Fibroblast of lung (primary cell): ENCODE results near the gene RNF186. TPM values are rescaled to one million over a fixed set of nuclear protein-coding genes. Genes with fewer than 3 reads are reported as not detected.
A peak's percentile ranks its signal among the peaks of the same experiment; 100 is the strongest.

Experiments used
- DNase-seq, 2 donors: peaks; one replicate each; pipeline versions ENCODE4 v3.0.0 to v3.0.0-alpha.2; 2010; ENCODE audit warnings: low read depth in 2 of 2
- H2AFZ ChIP-seq: 2 replicates; pipeline ENCODE4 v1.5.1; 2012; ENCODE audit warnings: low read length, control low read depth, inconsistent platforms
- H3K27ac ChIP-seq: 2 replicates; pipeline ENCODE4 v1.5.1; 2011; ENCODE audit warnings: low read length, control low read depth; ENCODE audit not compliant: insufficient read depth
- H3K27me3 ChIP-seq: 2 replicates; pipeline ENCODE4 v1.5.1; 2011; ENCODE audit warnings: mild to moderate bottlenecking, low read length; ENCODE audit not compliant: control insufficient read depth, insufficient read depth
- H3K36me3 ChIP-seq: 2 replicates; pipeline ENCODE4 v1.5.1; 2011; ENCODE audit warnings: low read length; ENCODE audit not compliant: control insufficient read depth, insufficient read depth
- H3K4me1 ChIP-seq: 2 replicates; pipeline ENCODE4 v1.5.1; 2011; ENCODE audit warnings: low read length; ENCODE audit not compliant: control insufficient read depth, insufficient read depth; ENCODE audit errors: extremely low read depth
- H3K4me2 ChIP-seq: 2 replicates; pipeline ENCODE4 v1.5.1; 2011; ENCODE audit warnings: low read length, control low read depth; ENCODE audit not compliant: insufficient read depth; ENCODE audit errors: extremely low read depth
- H3K4me3 ChIP-seq, 4 experiments: fragments of 200-600 bp in 1 of 4; sonication (generic) in 1 of 4; replicated peaks in 1 of 4; 2 replicates each; pipeline ENCODE4 v1.5.1; 2011 to 2016; ENCODE audit warnings: low read length in 4 of 4, low read depth in 3 of 4, mild to moderate bottlenecking in 3 of 4, control low read depth in 2 of 4, inconsistent platforms in 1 of 4, mixed read lengths in 1 of 4; ENCODE audit not compliant: insufficient read depth in 1 of 4; ENCODE audit errors: control extremely low read depth in 1 of 4
- H3K79me2 ChIP-seq: 2 replicates; pipeline ENCODE4 v1.5.1; 2012; ENCODE audit warnings: mild to moderate bottlenecking, low read length, inconsistent platforms; ENCODE audit not compliant: control insufficient read depth, insufficient read depth
- H3K9ac ChIP-seq: 2 replicates; pipeline ENCODE4 v1.5.1; 2011; ENCODE audit warnings: mild to moderate bottlenecking, low read length, control low read depth; ENCODE audit not compliant: insufficient read depth
- H3K9me3 ChIP-seq: 2 replicates; pipeline ENCODE4 v1.5.1; 2012; ENCODE audit warnings: low read depth, low read length; ENCODE audit not compliant: control insufficient read depth, insufficient read depth
- H4K20me1 ChIP-seq: 2 replicates; pipeline ENCODE4 v1.5.1; 2011; ENCODE audit warnings: low read length; ENCODE audit not compliant: control insufficient read depth, insufficient read depth; ENCODE audit errors: extremely low read depth
- EZH2 ChIP-seq: IDR thresholded peaks from 2 replicates; pipeline ENCODE4 v1.5.1; 2012; ENCODE audit warnings: low read length, control low read depth, mild to moderate bottlenecking; ENCODE audit errors: missing control alignments
- polyA plus RNA-seq, 2 donors: library from polyadenylated mRNA; depleted of rRNA in 1 of 2; stranded (reverse) in 1 of 2; unstranded in 1 of 2; fragments of >200 nt; gene quantifications; 2 replicates each; pipeline ENCODE4 v1.2.1, GENCODE V29; 2011 to 2012; ENCODE audit warnings: missing spikeins in 1 of 2
- total RNA-seq: library from RNA; depleted of rRNA; stranded (reverse); fragments of >200 nt; gene quantifications from 2 replicates; pipeline ENCODE4 v1.2.1, GENCODE V29; 2014
- TF ChIP-seq, protein P1 (sequence below), 2 donors: IDR thresholded peaks in 1 of 2; conservative IDR thresholded peaks in 1 of 2; 1 replicate in 1 of 2; 2 replicates in 1 of 2; pipeline ENCODE4 v1.5.1; 2011 to 2012; ENCODE audit warnings: low read length in 2 of 2, control low read depth in 1 of 2, inconsistent platforms in 1 of 2, low read depth in 1 of 2, mild to moderate bottlenecking in 1 of 2

RNF186 gene
- total and polyA plus RNA-seq, 2 donors (not counting 1 experiment from before 2014, with no cell fraction given), result not detected

DNA sequence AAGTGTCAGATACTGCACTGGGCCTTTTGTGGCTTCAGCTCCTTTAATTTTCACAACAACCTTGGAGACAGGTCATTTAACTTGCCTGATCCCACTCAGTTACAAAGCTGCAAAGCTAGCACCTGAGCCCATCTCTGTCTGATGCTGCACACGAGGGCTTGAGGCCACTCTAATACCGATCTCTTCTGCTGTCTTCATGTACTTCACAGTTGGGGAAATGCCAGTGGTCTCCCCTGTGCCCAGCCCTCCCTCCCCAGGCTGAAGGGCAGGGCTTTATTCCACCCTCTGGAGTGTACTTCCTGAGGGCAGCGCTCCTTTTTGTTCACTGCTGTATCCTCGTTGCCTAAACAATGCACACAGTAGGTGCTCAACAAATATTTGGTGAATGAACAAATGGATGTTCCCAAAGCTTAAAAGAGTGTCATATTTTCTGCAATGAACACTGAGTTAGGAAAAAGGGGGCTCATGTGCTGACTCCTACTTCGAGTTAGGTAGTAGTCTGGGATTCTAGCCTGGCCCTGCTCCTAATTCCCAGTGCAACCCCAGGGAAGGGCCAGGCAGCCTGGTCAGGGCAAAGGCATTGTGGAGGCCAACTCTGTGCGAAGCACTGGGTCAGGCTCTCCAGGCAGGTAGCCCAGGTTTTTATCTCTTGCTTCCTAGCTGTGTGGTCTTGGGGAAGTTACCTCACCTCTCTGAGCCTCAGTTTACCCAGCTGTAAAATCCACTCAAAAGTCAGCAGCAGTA lies 16.4 kb downstream of the RNF186 start:
- Histone ChIP-seq H3K27ac (peak overlapping the region; percentile 64), H3K36me3 (no peaks in the 10 kb centered on the region), H3K4me1 (peaks cover 14% of the 10 kb centered on the region), H3K79me2 (peaks cover 2% of the 10 kb centered on the region), H3K9me3 (no peaks in the 10 kb centered on the region), H3K9ac (no peak overlapping the region), H4K20me1 (no peaks in the 10 kb centered on the region), H3K4me2 (peak overlapping the region; percentile 97), H3K4me3 (peak overlapping the region; percentile 47 to 70 (median 58)), H2AFZ (no peak overlapping the region), H3K27me3 (no peaks in the 10 kb centered on the region)
- no peak for DNase-seq
- no peak for TF ChIP-seq EZH2
- TF ChIP-seq, protein P1, sequence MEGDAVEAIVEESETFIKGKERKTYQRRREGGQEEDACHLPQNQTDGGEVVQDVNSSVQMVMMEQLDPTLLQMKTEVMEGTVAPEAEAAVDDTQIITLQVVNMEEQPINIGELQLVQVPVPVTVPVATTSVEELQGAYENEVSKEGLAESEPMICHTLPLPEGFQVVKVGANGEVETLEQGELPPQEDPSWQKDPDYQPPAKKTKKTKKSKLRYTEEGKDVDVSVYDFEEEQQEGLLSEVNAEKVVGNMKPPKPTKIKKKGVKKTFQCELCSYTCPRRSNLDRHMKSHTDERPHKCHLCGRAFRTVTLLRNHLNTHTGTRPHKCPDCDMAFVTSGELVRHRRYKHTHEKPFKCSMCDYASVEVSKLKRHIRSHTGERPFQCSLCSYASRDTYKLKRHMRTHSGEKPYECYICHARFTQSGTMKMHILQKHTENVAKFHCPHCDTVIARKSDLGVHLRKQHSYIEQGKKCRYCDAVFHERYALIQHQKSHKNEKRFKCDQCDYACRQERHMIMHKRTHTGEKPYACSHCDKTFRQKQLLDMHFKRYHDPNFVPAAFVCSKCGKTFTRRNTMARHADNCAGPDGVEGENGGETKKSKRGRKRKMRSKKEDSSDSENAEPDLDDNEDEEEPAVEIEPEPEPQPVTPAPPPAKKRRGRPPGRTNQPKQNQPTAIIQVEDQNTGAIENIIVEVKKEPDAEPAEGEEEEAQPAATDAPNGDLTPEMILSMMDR (conservative IDR thresholded peaks at IDR 0.05 in 1 of 2, IDR thresholded peaks at IDR 0.05 in 1 of 2; ENCODE audit: low read depth in 1 of 2, low read length in 2 of 2), result no peak

GRCh38 chr1:19797827-19798226 lies 17.3 kb downstream of the RNF186 start:
- H4K20me1 ChIP-seq, result no peaks in the 10 kb centered on the region

DNA sequence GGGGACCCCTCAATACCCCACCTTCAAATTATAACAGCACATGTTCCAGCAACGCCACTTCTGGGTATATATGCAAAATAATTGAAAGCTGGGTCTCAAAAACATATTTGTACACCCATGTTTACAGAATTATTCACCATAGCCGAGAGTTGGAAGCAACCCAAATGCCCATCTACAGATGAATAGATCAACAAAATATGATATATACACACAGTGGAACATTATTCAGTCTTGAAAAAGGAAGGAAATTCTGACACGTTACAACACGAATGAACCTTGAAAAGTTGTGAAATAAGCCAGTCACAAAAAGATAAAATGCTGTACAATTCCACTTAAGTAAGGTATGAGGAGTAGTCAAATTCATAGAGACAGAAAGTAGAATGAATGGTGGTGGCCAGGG lies 20.5 kb downstream of the RNF186 start:
- no peak overlapping the region for H2AFZ ChIP-seq
- H3K9me3 ChIP-seq, result no peaks in the 10 kb centered on the region
- H3K27me3 ChIP-seq, result no peaks in the 10 kb centered on the region
- H3K9ac ChIP-seq, result no peak overlapping the region
- DNase-seq, result no peak
- H3K36me3 ChIP-seq, result peaks cover 4% of the 10 kb centered on the region
- no peak overlapping the region for H3K4me2 ChIP-seq
- H3K4me1 ChIP-seq, result peaks cover 10% of the 10 kb centered on the region
- no peak overlapping the region for H3K4me3 ChIP-seq
- peaks cover 2% of the 10 kb centered on the region for H3K79me2 ChIP-seq
- TF ChIP-seq, protein P1 (conservative IDR thresholded peaks at IDR 0.05 in 1 of 2, IDR thresholded peaks at IDR 0.05 in 1 of 2; ENCODE audit: low read depth in 1 of 2, low read length in 2 of 2), result no peak
- no peak for TF ChIP-seq EZH2
- H4K20me1 ChIP-seq, result no peaks in the 10 kb centered on the region
- H3K27ac ChIP-seq, result no peak overlapping the region

More at GRCh38 chr1:19797827-19798226, 17.3 kb downstream of the RNF186 start:
- Histone ChIP-seq H3K9me3 (no peaks in the 10 kb centered on the region), H3K4me1 (peaks cover 14% of the 10 kb centered on the region), H3K4me2 (no peak overlapping the region), H3K36me3 (no peaks in the 10 kb centered on the region), H3K27ac (no peak overlapping the region), H3K9ac (no peak overlapping the region), H2AFZ (no peak overlapping the region), H3K27me3 (no peaks in the 10 kb centered on the region), H3K4me3 (no peak overlapping the region), H3K79me2 (peaks cover 2% of the 10 kb centered on the region)
- TF ChIP-seq, protein P1 (conservative IDR thresholded peaks at IDR 0.05 in 1 of 2, IDR thresholded peaks at IDR 0.05 in 1 of 2; ENCODE audit: low read depth in 1 of 2, low read length in 2 of 2), result no peak
- DNase-seq, result no peak
